ENCODE results near the gene H6PD.

Gene H6PD

GRCh38 chr1:9267827-9268581 is 33.4 kb downstream of the H6PD start:
- peak in 1 of 42 donors; percentile 32 for DNase-seq
- intact Hi-C loops (cut with DNase I) = loop anchor here (5.0 to 10.0 kb wide), 2 partner anchors 189 to 217 kb away; no protein-coding TSS in a partner anchor

- DNase-seq = peak in 1 of 42 donors; percentile 32
- intact Hi-C loops (cut with DNase I) = loop anchor here (5.0 to 10.0 kb wide), 2 partner anchors 188 to 216 kb away; no protein-coding TSS in a partner anchor
Observed at GRCh38 chr1:9269078-9269501, 34.5 kb downstream of the H6PD start.

- peak in 1 of 42 donors; percentile 30 for DNase-seq
- intact Hi-C loops (cut with DNase I) = loop anchor here (5.0 to 10.0 kb wide), 2 partner anchors 188 to 215 kb away; no protein-coding TSS in a partner anchor
Observed at GRCh38 chr1:9269721-9270120, 35.1 kb downstream of the H6PD start.

- intact Hi-C loops (cut with DNase I) = no loop called here
- DNase-seq = peak in 1 of 42 donors; percentile 32
Observed at GRCh38 chr1:9270290-9270883, 35.8 kb downstream of the H6PD start.

GRCh38 chr1:9271283-9271682 is 36.7 kb downstream of the H6PD start:
- peak in 1 of 42 donors; percentile 24 for DNase-seq
- intact Hi-C loops (cut with DNase I) = no loop called here

- DNase-seq = peak in 1 of 42 donors; percentile 10
- intact Hi-C loops (cut with DNase I) = no loop called here
Observed at GRCh38 chr1:9271861-9272595, 37.5 kb downstream of the H6PD start.

- intact Hi-C loops (cut with DNase I) = no loop called here
- DNase-seq = peak in 1 of 42 donors; percentile 21
Observed at GRCh38 chr1:9273177-9273576, 38.6 kb downstream of the H6PD start.

- no peak for DNase-seq
- intact Hi-C loops (cut with DNase I) = no loop called here
Observed at GRCh38 chr1:9275161-9275560, 40.6 kb downstream of the H6PD start.

- intact Hi-C loops (cut with DNase I) = no loop called here
- peak in 38 of 42 donors; percentile 37 to 94 (median 78) for DNase-seq
Observed at GRCh38 chr1:9275567-9276034, 41.0 kb downstream of the H6PD start.

GRCh38 chr1:9278116-9278515 is 43.5 kb downstream of the H6PD start:
- intact Hi-C loops (cut with DNase I) = no loop called here
- no peak for DNase-seq

- intact Hi-C loops (cut with DNase I) = no loop called here
- no peak for DNase-seq
Observed at GRCh38 chr1:9278585-9279153, 44.1 kb downstream of the H6PD start.

GRCh38 chr1:9279172-9279840 is 44.7 kb downstream of the H6PD start:
- DNase-seq = no peak
- intact Hi-C loops (cut with DNase I) = no loop called here

GRCh38 chr1:9280015-9280860 is 45.7 kb downstream of the H6PD start:
- intact Hi-C loops (cut with DNase I) = no loop called here

GRCh38 chr1:9281071-9281827 is 46.7 kb downstream of the H6PD start:
- intact Hi-C loops (cut with DNase I) = no loop called here
- DNase-seq = no peak

More at GRCh38 chr1:9280015-9280860, 45.7 kb downstream of the H6PD start:
- DNase-seq = peak in 6 of 42 donors; percentile 39 to 81 (median 52)

- intact Hi-C loops (cut with DNase I) = no loop called here
- DNase-seq = no peak
Observed at GRCh38 chr1:9281908-9282695, 47.5 kb downstream of the H6PD start.

- intact Hi-C loops (cut with DNase I) = no loop called here
- no peak for DNase-seq
Observed at GRCh38 chr1:9282696-9282955, 48.1 kb downstream of the H6PD start.

GRCh38 chr1:9284061-9284460 is 49.5 kb downstream of the H6PD start:
- no peak for DNase-seq
- intact Hi-C loops (cut with DNase I) = no loop called here
